Loucy (cell line): ENCODE results near the gene CNOT2.

Experiments
- H2AFZ ChIP-seq: fragments of 200-600 bp; sonication (generic); 2 replicates; pipeline ENCODE4 v1.6.0; 2016; ENCODE audit warnings: antibody characterized with exemption, mild to moderate bottlenecking, low read length, moderate library complexity
- H3F3A ChIP-seq: fragments of 200-600 bp; 2 replicates; pipeline ENCODE4 v1.6.0; 2016; ENCODE audit warnings: antibody characterized with exemption, low read depth, mild to moderate bottlenecking
- H3K27me3 ChIP-seq: fragments of 200-600 bp; sonication (generic); 2 replicates; pipeline ENCODE4 v1.6.1; 2014; ENCODE audit warnings: low read length, mild to moderate bottlenecking; ENCODE audit not compliant: insufficient read depth, poor library complexity, severe bottlenecking
- H3K36me3 ChIP-seq: fragments of 200-600 bp; sonication (generic); 2 replicates; pipeline ENCODE4 v1.6.1; 2016; ENCODE audit warnings: low read length; ENCODE audit not compliant: insufficient read depth
- H3K4me1 ChIP-seq: fragments of 200-600 bp; sonication (generic); 2 replicates; pipeline ENCODE4 v1.5.1; 2014; ENCODE audit warnings: low read length, mild to moderate bottlenecking; ENCODE audit not compliant: insufficient read depth, poor library complexity, severe bottlenecking
- H3K4me2 ChIP-seq: fragments of 200-600 bp; sonication (generic); 2 replicates; pipeline ENCODE4 v1.6.0; 2014; ENCODE audit warnings: antibody characterized with exemption, low read length, low read depth, mild to moderate bottlenecking; ENCODE audit not compliant: poor library complexity, severe bottlenecking
- H3K4me3 ChIP-seq: fragments of 200-600 bp; sonication (generic); 2 replicates; pipeline ENCODE4 v1.5.1; 2014; ENCODE audit warnings: low read length, mild to moderate bottlenecking, mixed read lengths; ENCODE audit not compliant: poor library complexity, severe bottlenecking
- H3K79me2 ChIP-seq: fragments of 200-600 bp; sonication (generic); 2 replicates; pipeline ENCODE4 v1.6.1; 2014; ENCODE audit warnings: low read length; ENCODE audit not compliant: insufficient read depth
- H3K9ac ChIP-seq: fragments of 200-600 bp; sonication (generic); 2 replicates; pipeline ENCODE4 v1.6.0; 2014; ENCODE audit warnings: mild to moderate bottlenecking, low read depth, low read length, moderate library complexity; ENCODE audit not compliant: poor library complexity, severe bottlenecking
- H3K9me2 ChIP-seq: fragments of 200-600 bp; sonication (generic); replicated peaks from 2 replicates; pipeline ENCODE4 v1.6.1; 2016; ENCODE audit warnings: low read depth, low read length, mixed read lengths
- H3K9me3 ChIP-seq: fragments of 200-600 bp; sonication (generic); 2 replicates; pipeline ENCODE4 v1.6.1; 2014; ENCODE audit warnings: mild to moderate bottlenecking, antibody characterized with exemption, low read length, low read depth; ENCODE audit not compliant: insufficient read depth
- H4K20me1 ChIP-seq: fragments of 200-600 bp; sonication (generic); 2 replicates; pipeline ENCODE4 v1.6.0; 2014; ENCODE audit warnings: antibody characterized with exemption, low read length, mild to moderate bottlenecking; ENCODE audit not compliant: insufficient read depth, poor library complexity, severe bottlenecking
- EZH2phosphoT487 ChIP-seq: fragments of 200-600 bp; IDR thresholded peaks from 2 replicates; pipeline ENCODE4 v1.6.1; 2018; ENCODE audit warnings: antibody characterized with exemption, mild to moderate bottlenecking, moderate library complexity, borderline replicate concordance
- TF ChIP-seq, protein P1 (sequence below): fragments of 200-600 bp; sonication (generic); conservative IDR thresholded peaks from 2 replicates; pipeline ENCODE4 v1.5.1; 2014; ENCODE audit warnings: mild to moderate bottlenecking, antibody characterized with exemption, low read length

Gene CNOT2

DNA sequence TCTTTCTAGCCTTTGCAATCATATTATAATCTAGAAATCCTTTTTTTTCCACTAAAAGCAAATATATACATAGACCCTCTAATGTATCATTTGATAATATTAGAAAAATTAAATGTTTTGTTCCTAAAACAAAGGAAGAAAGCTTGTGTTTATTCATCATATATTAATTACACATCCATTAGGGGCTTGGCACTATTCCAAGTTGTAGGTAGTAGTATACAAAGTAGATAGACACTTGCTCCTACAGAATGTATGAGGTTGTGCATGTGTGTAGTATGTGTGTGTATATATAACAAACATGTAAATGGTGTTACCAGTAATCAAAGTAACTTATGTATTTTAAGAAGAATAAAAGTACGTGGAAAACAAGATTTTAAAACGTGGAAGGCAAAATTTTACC lies 107.8 kb downstream of the CNOT2 start:
- TF ChIP-seq EZH2phosphoT487 = no peak
- TF ChIP-seq, protein P1, sequence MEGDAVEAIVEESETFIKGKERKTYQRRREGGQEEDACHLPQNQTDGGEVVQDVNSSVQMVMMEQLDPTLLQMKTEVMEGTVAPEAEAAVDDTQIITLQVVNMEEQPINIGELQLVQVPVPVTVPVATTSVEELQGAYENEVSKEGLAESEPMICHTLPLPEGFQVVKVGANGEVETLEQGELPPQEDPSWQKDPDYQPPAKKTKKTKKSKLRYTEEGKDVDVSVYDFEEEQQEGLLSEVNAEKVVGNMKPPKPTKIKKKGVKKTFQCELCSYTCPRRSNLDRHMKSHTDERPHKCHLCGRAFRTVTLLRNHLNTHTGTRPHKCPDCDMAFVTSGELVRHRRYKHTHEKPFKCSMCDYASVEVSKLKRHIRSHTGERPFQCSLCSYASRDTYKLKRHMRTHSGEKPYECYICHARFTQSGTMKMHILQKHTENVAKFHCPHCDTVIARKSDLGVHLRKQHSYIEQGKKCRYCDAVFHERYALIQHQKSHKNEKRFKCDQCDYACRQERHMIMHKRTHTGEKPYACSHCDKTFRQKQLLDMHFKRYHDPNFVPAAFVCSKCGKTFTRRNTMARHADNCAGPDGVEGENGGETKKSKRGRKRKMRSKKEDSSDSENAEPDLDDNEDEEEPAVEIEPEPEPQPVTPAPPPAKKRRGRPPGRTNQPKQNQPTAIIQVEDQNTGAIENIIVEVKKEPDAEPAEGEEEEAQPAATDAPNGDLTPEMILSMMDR = no peak

DNA sequence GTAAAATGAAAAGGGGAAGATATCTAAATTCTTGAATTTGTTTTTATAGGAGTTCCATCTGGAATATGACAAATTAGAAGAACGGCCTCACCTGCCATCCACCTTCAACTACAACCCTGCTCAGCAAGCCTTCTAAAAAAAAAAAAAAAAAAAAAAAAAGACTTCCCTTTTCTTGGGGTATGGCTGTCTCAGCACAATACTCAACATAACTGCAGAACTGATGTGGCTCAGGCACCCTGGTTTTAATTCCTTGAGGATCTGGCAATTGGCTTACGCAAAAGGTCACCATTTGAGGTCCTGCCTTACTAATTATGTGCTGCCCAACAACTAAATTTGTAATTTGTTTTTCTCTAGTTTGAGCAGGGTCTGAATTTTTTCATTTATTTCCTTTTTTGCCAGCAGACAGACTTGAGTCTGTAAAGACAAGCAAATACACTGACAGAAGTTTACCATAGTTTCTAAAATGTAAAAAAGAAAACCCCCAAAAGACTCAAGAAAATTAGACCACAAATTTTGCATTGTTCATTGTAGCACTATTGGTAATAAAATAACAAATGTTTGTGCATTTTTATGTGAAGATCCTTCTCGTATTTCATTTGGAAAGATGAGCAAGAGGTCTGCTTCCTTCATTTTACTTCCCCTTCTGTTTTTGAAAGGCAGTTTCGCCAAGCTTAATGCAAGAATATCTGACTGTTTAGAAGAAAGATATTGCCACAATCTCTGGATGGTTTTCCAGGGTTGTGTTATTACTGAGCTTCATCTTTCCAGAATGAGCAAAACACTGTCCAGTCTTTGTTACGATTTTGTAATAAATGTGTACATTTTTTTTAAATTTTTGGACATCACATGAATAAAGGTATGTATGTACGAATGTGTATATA lies 110.8 kb downstream of the CNOT2 start:
- no peaks in the 10 kb centered on the region for H3K79me2 ChIP-seq
- H3K9ac ChIP-seq = no peak overlapping the region
- no peak overlapping the region for H3K4me3 ChIP-seq
- no peak overlapping the region for H2AFZ ChIP-seq
- H4K20me1 ChIP-seq = no peaks in the 10 kb centered on the region
- TF ChIP-seq, protein P1 = no peak
- TF ChIP-seq EZH2phosphoT487 = no peak
- H3K4me1 ChIP-seq = no peaks in the 10 kb centered on the region
- H3K9me3 ChIP-seq = no peaks in the 10 kb centered on the region
- H3F3A ChIP-seq = 0 out of 2 replicates have a peak, but pooled peaks cover 3% of the 10 kb centered on the region
- no peak overlapping the region for H3K4me2 ChIP-seq
- H3K9me2 ChIP-seq = no peaks in the 10 kb centered on the region
- H3K27me3 ChIP-seq = no peaks in the 10 kb centered on the region
- H3K36me3 ChIP-seq = peaks cover 20% of the 10 kb centered on the region; the same call in 1 of the 2 replicates

More for the DNA sequence above, 107.8 kb downstream of the CNOT2 start:
- Histone ChIP-seq H3K9me2 (no peaks in the 10 kb centered on the region), H3K9me3 (no peaks in the 10 kb centered on the region), H3F3A (0 out of 2 replicates have a peak, but pooled peaks cover 3% of the 10 kb centered on the region), H4K20me1 (no peaks in the 10 kb centered on the region), H3K4me3 (no peak overlapping the region), H3K4me2 (no peak overlapping the region), H3K4me1 (no peaks in the 10 kb centered on the region), H2AFZ (no peak overlapping the region), H3K79me2 (no peaks in the 10 kb centered on the region), H3K36me3 (peaks cover 37% of the 10 kb centered on the region), H3K27me3 (no peaks in the 10 kb centered on the region), H3K9ac (no peak overlapping the region)

DNA sequence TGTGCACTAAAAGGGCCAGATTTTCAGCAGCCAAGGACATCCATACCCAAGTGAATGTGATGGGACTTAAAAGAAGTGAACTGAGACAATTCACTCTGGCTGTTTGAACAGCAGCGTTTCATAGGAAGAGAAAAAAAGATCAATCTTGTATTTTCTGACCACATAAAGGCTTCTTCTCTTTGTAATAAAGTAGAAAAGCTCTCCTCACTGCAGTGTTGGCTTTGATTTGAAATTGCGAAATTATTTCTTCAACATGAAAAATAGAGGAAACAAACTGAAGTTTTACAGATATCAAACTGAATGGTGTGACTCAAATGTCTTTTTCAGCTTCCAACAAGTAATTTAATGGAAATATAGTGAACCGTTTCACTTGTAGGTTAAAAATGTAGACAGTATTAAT lies 111.6 kb downstream of the CNOT2 start:
- no peaks in the 10 kb centered on the region for H3K9me2 ChIP-seq
- H3K9me3 ChIP-seq = no peaks in the 10 kb centered on the region
- no peak overlapping the region for H2AFZ ChIP-seq
- no peak for TF ChIP-seq EZH2phosphoT487
- TF ChIP-seq, protein P1 = no peak
- H3K79me2 ChIP-seq = no peaks in the 10 kb centered on the region
- H4K20me1 ChIP-seq = no peaks in the 10 kb centered on the region
- H3K4me3 ChIP-seq = no peak overlapping the region
- peaks cover 17% of the 10 kb centered on the region; the same call in 1 of the 2 replicates for H3K36me3 ChIP-seq
- H3K4me2 ChIP-seq = no peak overlapping the region
- H3K9ac ChIP-seq = no peak overlapping the region
- no peaks in the 10 kb centered on the region for H3K27me3 ChIP-seq
- 0 out of 2 replicates have a peak, but pooled peaks cover 3% of the 10 kb centered on the region for H3F3A ChIP-seq
- H3K4me1 ChIP-seq = no peaks in the 10 kb centered on the region
